ENCODE data around the gene WDR62. TPM values are rescaled to one million over a fixed set of nuclear protein-coding genes. Genes with fewer than 3 reads are reported as not detected.

WDR62 gene
- polyA plus RNA-seq, 1 experiment, result 1.2 TPM

GRCh38 chr19:36084231-36085009, 29.7 kb downstream of the WDR62 start:
- Histone ChIP-seq H3K27ac (ENCODE audit: low read depth, low read length) (no peak overlapping the region), H3K4me3 (ENCODE audit: low read depth, low read length) (no peak overlapping the region), H3K9me3 (ENCODE audit: control insufficient read depth, insufficient read depth, low read length) (no peaks in the 10 kb centered on the region), H3K27me3 (ENCODE audit: control insufficient read depth, insufficient read depth, low read length) (no peaks in the 10 kb centered on the region)
- DNase-seq (ENCODE audit: low read depth, low spot score), result no peak
- TF ChIP-seq CTCF (IDR thresholded peaks at IDR 0.05; ENCODE audit: low read depth, low read length), result no peak
- ChIA-PET CTCF (no interaction called here), POLR2A (no interaction called here)

GRCh38 chr19:36086326-36086725, 31.6 kb downstream of the WDR62 start:
- Histone ChIP-seq H3K4me3 (ENCODE audit: low read depth, low read length) (no peak overlapping the region), H3K27me3 (ENCODE audit: control insufficient read depth, insufficient read depth, low read length) (no peaks in the 10 kb centered on the region), H3K9me3 (ENCODE audit: control insufficient read depth, insufficient read depth, low read length) (no peaks in the 10 kb centered on the region), H3K27ac (ENCODE audit: low read depth, low read length) (no peak overlapping the region)
- ChIA-PET POLR2A (no interaction called here), CTCF (no interaction called here)
- no peak for TF ChIP-seq CTCF (IDR thresholded peaks at IDR 0.05; ENCODE audit: low read depth, low read length)
- no peak for DNase-seq (ENCODE audit: low read depth, low spot score)

- TF ChIP-seq CTCF (IDR thresholded peaks at IDR 0.05; ENCODE audit: low read depth, low read length), result no peak
- H3K27me3 ChIP-seq (ENCODE audit: control insufficient read depth, insufficient read depth, low read length), result no peaks in the 10 kb centered on the region
- no peak overlapping the region for H3K27ac ChIP-seq (ENCODE audit: low read depth, low read length)
- POLR2A ChIA-PET, result no interaction called here
- DNase-seq (ENCODE audit: low read depth, low spot score), result no peak
- H3K4me3 ChIP-seq (ENCODE audit: low read depth, low read length), result no peak overlapping the region
- H3K9me3 ChIP-seq (ENCODE audit: control insufficient read depth, insufficient read depth, low read length), result no peaks in the 10 kb centered on the region
- CTCF ChIA-PET, result no interaction called here
Observed at GRCh38 chr19:36089847-36090246, 35.1 kb downstream of the WDR62 start.

- Histone ChIP-seq H3K9me3 (ENCODE audit: control insufficient read depth, insufficient read depth, low read length) (no peaks in the 10 kb centered on the region), H3K27ac (ENCODE audit: low read depth, low read length) (no peak overlapping the region), H3K4me3 (ENCODE audit: low read depth, low read length) (no peak overlapping the region), H3K27me3 (ENCODE audit: control insufficient read depth, insufficient read depth, low read length) (no peaks in the 10 kb centered on the region)
- ChIA-PET CTCF (no interaction called here), POLR2A (no interaction called here)
- TF ChIP-seq CTCF (IDR thresholded peaks at IDR 0.05; ENCODE audit: low read depth, low read length), result no peak
- DNase-seq (ENCODE audit: low read depth, low spot score), result no peak
Observed at GRCh38 chr19:36090910-36091695, 36.4 kb downstream of the WDR62 start.

- CTCF ChIA-PET, result no interaction called here
Observed at GRCh38 chr19:36092566-36092965, 37.9 kb downstream of the WDR62 start.

More at GRCh38 chr19:36092566-36092965, 37.9 kb downstream of the WDR62 start:
- no peak for TF ChIP-seq CTCF (IDR thresholded peaks at IDR 0.05; ENCODE audit: low read depth, low read length)
- no peak for DNase-seq (ENCODE audit: low read depth, low spot score)
- H3K27me3 ChIP-seq (ENCODE audit: control insufficient read depth, insufficient read depth, low read length), result no peaks in the 10 kb centered on the region
- POLR2A ChIA-PET, result no interaction called here
- H3K27ac ChIP-seq (ENCODE audit: low read depth, low read length), result no peak overlapping the region
- H3K4me3 ChIP-seq (ENCODE audit: low read depth, low read length), result no peak overlapping the region
- H3K9me3 ChIP-seq (ENCODE audit: control insufficient read depth, insufficient read depth, low read length), result no peaks in the 10 kb centered on the region

Data from AG04450 (cell line).